Thyroid gland (tissue), 4 donors: Measurements from ENCODE around the gene FSD1L.

Experiments used
- POLR2A ChIP-seq, 2 donors: fragments of 450-650 bp; IDR thresholded peaks; one replicate each; pipeline ENCODE4 v1.6.1; 2017; ENCODE audit warnings: antibody characterized with exemption in 2 of 2, mild to moderate bottlenecking in 2 of 2, moderate library complexity in 1 of 2
- TF ChIP-seq, protein P1 (sequence below), 6 experiments: fragments of 200-600 bp in 3 of 6; fragments of 450-650 bp in 3 of 6; sonication (generic) in 3 of 6; IDR thresholded peaks; one replicate each; pipeline ENCODE4 v1.5.1; 2016 to 2019; ENCODE audit warnings: antibody characterized with exemption in 6 of 6, mild to moderate bottlenecking in 2 of 6, inconsistent platforms in 1 of 6, moderate library complexity in 1 of 6

GRCh38 chr9:105452185-105452584 is 4.4 kb downstream of the FSD1L start:
- no peak for TF ChIP-seq POLR2A (IDR thresholded peaks at IDR 0.05)
- TF ChIP-seq, protein P1, sequence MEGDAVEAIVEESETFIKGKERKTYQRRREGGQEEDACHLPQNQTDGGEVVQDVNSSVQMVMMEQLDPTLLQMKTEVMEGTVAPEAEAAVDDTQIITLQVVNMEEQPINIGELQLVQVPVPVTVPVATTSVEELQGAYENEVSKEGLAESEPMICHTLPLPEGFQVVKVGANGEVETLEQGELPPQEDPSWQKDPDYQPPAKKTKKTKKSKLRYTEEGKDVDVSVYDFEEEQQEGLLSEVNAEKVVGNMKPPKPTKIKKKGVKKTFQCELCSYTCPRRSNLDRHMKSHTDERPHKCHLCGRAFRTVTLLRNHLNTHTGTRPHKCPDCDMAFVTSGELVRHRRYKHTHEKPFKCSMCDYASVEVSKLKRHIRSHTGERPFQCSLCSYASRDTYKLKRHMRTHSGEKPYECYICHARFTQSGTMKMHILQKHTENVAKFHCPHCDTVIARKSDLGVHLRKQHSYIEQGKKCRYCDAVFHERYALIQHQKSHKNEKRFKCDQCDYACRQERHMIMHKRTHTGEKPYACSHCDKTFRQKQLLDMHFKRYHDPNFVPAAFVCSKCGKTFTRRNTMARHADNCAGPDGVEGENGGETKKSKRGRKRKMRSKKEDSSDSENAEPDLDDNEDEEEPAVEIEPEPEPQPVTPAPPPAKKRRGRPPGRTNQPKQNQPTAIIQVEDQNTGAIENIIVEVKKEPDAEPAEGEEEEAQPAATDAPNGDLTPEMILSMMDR (IDR thresholded peaks at IDR 0.05): no peak
